Measurements from ENCODE around the gene IFITM1.
"Not testable (repeated sequence)": the region's sequence is repeated elsewhere in the genome, so short reads cannot be mapped to it uniquely, and the experiment has no call there.

IFITM1 gene

GRCh38 chr11:311013-311748 is 2.7 kb upstream of the IFITM1 start:
- not testable (repeated sequence) for DNase-seq

GRCh38 chr11:312092-312816 is 1.6 kb upstream of the IFITM1 start:
- DNase-seq, result no peak

GRCh38 chr11:313304-313786 is 495 bp upstream of the IFITM1 start:
- DNase-seq, result no peak

- not testable (repeated sequence) for DNase-seq
These were observed 675 bp downstream of the IFITM1 start for GRCh38 chr11:314554-314875.

- no peak for DNase-seq
These were observed 1.2 kb downstream of the IFITM1 start for GRCh38 chr11:315051-315481.

- no peak for DNase-seq
These were observed 1.7 kb downstream of the IFITM1 start for GRCh38 chr11:315516-315994.

- DNase-seq, result no peak
These were observed 2.3 kb downstream of the IFITM1 start for GRCh38 chr11:316031-316701.

GRCh38 chr11:316891-317301 is 3.1 kb downstream of the IFITM1 start:
- DNase-seq, result no peak

- not testable (repeated sequence) for DNase-seq
These were observed 4.0 kb downstream of the IFITM1 start for GRCh38 chr11:317668-318404.

- DNase-seq, result not testable (repeated sequence)
These were observed 4.7 kb downstream of the IFITM1 start for GRCh38 chr11:318405-319120.

- not testable (repeated sequence) for DNase-seq
These were observed 5.5 kb downstream of the IFITM1 start for GRCh38 chr11:319121-319887.

- DNase-seq, result not testable (repeated sequence)
These were observed 6.0 kb downstream of the IFITM1 start for GRCh38 chr11:319888-320273.

GRCh38 chr11:324156-324555 is 10.3 kb downstream of the IFITM1 start:
- DNase-seq, result no peak

- not testable (repeated sequence) for DNase-seq
These were observed 11.0 kb downstream of the IFITM1 start for GRCh38 chr11:324593-325517.

- DNase-seq, result no peak
These were observed 12.2 kb downstream of the IFITM1 start for GRCh38 chr11:325796-326591.

- DNase-seq, result no peak
These were observed 12.7 kb downstream of the IFITM1 start for GRCh38 chr11:326592-326841.

- no peak for DNase-seq
These were observed 13.2 kb downstream of the IFITM1 start for GRCh38 chr11:326842-327580.

GRCh38 chr11:327581-327923 is 13.7 kb downstream of the IFITM1 start:
- no peak for DNase-seq

GRCh38 chr11:328012-328411 is 14.2 kb downstream of the IFITM1 start:
- DNase-seq, result no peak
